Measurements from ENCODE around the gene CDKN2AIPNL.

CDKN2AIPNL gene

GRCh38 chr5:134411546-134412266, at the start of gene CDKN2AIPNL:
Gene CDKN2AIPNL, minus strand, starts transcription at chr5:134411881. Its CDS starts 27 bp downstream, at chr5:134411854.
- peak; percentile 83 for DNase-seq (ENCODE audit: low spot score)

GRCh38 chr5:134460551-134460950, 48.9 kb upstream of the CDKN2AIPNL start:
- no peak for DNase-seq (ENCODE audit: low spot score)

- DNase-seq (ENCODE audit: low spot score), result no peak
These were observed 47.8 kb upstream of the CDKN2AIPNL start for GRCh38 chr5:134459491-134459890.

- no peak for DNase-seq (ENCODE audit: low spot score)
These were observed 47.3 kb upstream of the CDKN2AIPNL start for GRCh38 chr5:134459010-134459403.

GRCh38 chr5:134458234-134459009, 46.7 kb upstream of the CDKN2AIPNL start:
- no peak for DNase-seq (ENCODE audit: low spot score)

- no peak for DNase-seq (ENCODE audit: low spot score)
These were observed 46.1 kb upstream of the CDKN2AIPNL start for GRCh38 chr5:134457801-134458200.

- DNase-seq (ENCODE audit: low spot score), result no peak
These were observed 45.1 kb upstream of the CDKN2AIPNL start for GRCh38 chr5:134456825-134457224.

- no peak for DNase-seq (ENCODE audit: low spot score)
These were observed 43.8 kb upstream of the CDKN2AIPNL start for GRCh38 chr5:134455466-134455865.

GRCh38 chr5:134453016-134453415, 41.3 kb upstream of the CDKN2AIPNL start:
- DNase-seq (ENCODE audit: low spot score), result no peak

GRCh38 chr5:134451936-134452505, 40.3 kb upstream of the CDKN2AIPNL start:
- DNase-seq (ENCODE audit: low spot score), result no peak

GRCh38 chr5:134451225-134451935, 39.7 kb upstream of the CDKN2AIPNL start:
- DNase-seq (ENCODE audit: low spot score), result no peak

GRCh38 chr5:134450374-134450773, 38.7 kb upstream of the CDKN2AIPNL start:
- DNase-seq (ENCODE audit: low spot score), result no peak

- no peak for DNase-seq (ENCODE audit: low spot score)
These were observed 37.5 kb upstream of the CDKN2AIPNL start for GRCh38 chr5:134449167-134449566.

GRCh38 chr5:134447815-134448520, 36.3 kb upstream of the CDKN2AIPNL start:
- DNase-seq (ENCODE audit: low spot score), result no peak

- DNase-seq (ENCODE audit: low spot score), result no peak
These were observed 35.3 kb upstream of the CDKN2AIPNL start for GRCh38 chr5:134446938-134447337.

GRCh38 chr5:134445856-134446818, 34.5 kb upstream of the CDKN2AIPNL start:
- DNase-seq (ENCODE audit: low spot score), result no peak

- no peak for DNase-seq (ENCODE audit: low spot score)
These were observed 33.3 kb upstream of the CDKN2AIPNL start for GRCh38 chr5:134444941-134445471.

- no peak for DNase-seq (ENCODE audit: low spot score)
These were observed 28.6 kb upstream of the CDKN2AIPNL start for GRCh38 chr5:134440201-134440755.

- DNase-seq (ENCODE audit: low spot score), result no peak
These were observed 27.6 kb upstream of the CDKN2AIPNL start for GRCh38 chr5:134439210-134439654.

GRCh38 chr5:134438721-134439123, 27.0 kb upstream of the CDKN2AIPNL start:
- DNase-seq (ENCODE audit: low spot score), result no peak

All from HuH-7 (cell line).